Smooth muscle cell (in vitro differentiated cells): ENCODE results near the gene ZNF419. TPM values are rescaled to one million over a fixed set of nuclear protein-coding genes. Genes with fewer than 3 reads are reported as not detected.
"Not testable (repeated sequence)": the region's sequence is repeated elsewhere in the genome, so short reads cannot be mapped to it uniquely, and the experiment has no call there.

ENCODE experiments used
- DNase-seq: peaks from one replicate; lab custom pipeline; 2025; ENCODE audit not compliant: unreplicated experiment; lab: John Stamatoyannopoulos, UW
- H2AFZ ChIP-seq: fragments of 200-600 bp; sonication (generic); 2 replicates; pipeline ENCODE4 v1.6.0; 2016; ENCODE audit warnings: antibody characterized with exemption, low read depth, mild to moderate bottlenecking
- H3F3A ChIP-seq: fragments of 200-600 bp; sonication (generic); 2 replicates; pipeline ENCODE4 v1.6.0; 2017; ENCODE audit warnings: antibody characterized with exemption, low read depth
- H3K27ac ChIP-seq: fragments of 200-600 bp; sonication (generic); 2 replicates; pipeline ENCODE4 v1.5.1; 2016; ENCODE audit warnings: low read depth, mild to moderate bottlenecking
- H3K27me3 ChIP-seq: fragments of 200-600 bp; sonication (generic); 2 replicates; pipeline ENCODE4 v1.6.1; 2016; ENCODE audit warnings: low read depth, mild to moderate bottlenecking
- H3K36me3 ChIP-seq: fragments of 200-600 bp; sonication (generic); 2 replicates; pipeline ENCODE4 v1.5.1; 2016; ENCODE audit warnings: low read depth
- H3K4me1 ChIP-seq: fragments of 200-600 bp; sonication (generic); 2 replicates; pipeline ENCODE4 v1.5.1; 2016; ENCODE audit warnings: low read depth
- H3K4me2 ChIP-seq: fragments of 200-600 bp; sonication (generic); 2 replicates; pipeline ENCODE4 v1.6.0; 2016; ENCODE audit warnings: mild to moderate bottlenecking
- H3K4me3 ChIP-seq: fragments of 200-600 bp; sonication (generic); 2 replicates; pipeline ENCODE4 v1.5.1; 2016; ENCODE audit warnings: mild to moderate bottlenecking
- H3K79me2 ChIP-seq: fragments of 200-600 bp; sonication (generic); 2 replicates; pipeline ENCODE4 v1.6.0; 2016; ENCODE audit warnings: low read depth, mild to moderate bottlenecking
- H3K9ac ChIP-seq: fragments of 200-600 bp; sonication (generic); 2 replicates; pipeline ENCODE4 v1.6.0; 2016; ENCODE audit warnings: low read depth
- H3K9me3 ChIP-seq: fragments of 200-600 bp; sonication (generic); replicated peaks from 2 replicates; pipeline ENCODE4 v1.5.1; 2016; ENCODE audit warnings: low read depth
- H4K20me1 ChIP-seq: fragments of 200-600 bp; sonication (generic); 2 replicates; pipeline ENCODE4 v1.6.0; 2016; ENCODE audit warnings: low read depth
- WGBS: methylation state at CpG from one replicate; pipeline ENCODE4 v1.1.7; 2016; ENCODE audit warnings: low lambda C conversion rate; 5-methylcytosine and 5-hydroxymethylcytosine counted together
- polyA plus RNA-seq: library from polyadenylated mRNA; unstranded; fragments of >200 nt; fragmentation: Nextera tagmentation; extraction: Ambion mirVana; gene quantifications from 2 replicates; pipeline ENCODE4 v1.2.1, GENCODE V29; 2016
- total RNA-seq: library from RNA; depleted of rRNA; stranded (reverse); fragments of >200 nt; gene quantifications from 2 replicates; pipeline ENCODE4 v1.2.3, GENCODE V29; 2014
- TF ChIP-seq, protein P1 (sequence below): fragments of 200-600 bp; sonication (generic); IDR thresholded peaks from 2 replicates; pipeline ENCODE4 v1.5.1; 2017; ENCODE audit warnings: borderline replicate concordance, mild to moderate bottlenecking, antibody characterized with exemption; ENCODE audit not compliant: insufficient read depth, poor library complexity, severe bottlenecking

The ZNF419 gene
- total RNA-seq, result 11.5 and 20.5 TPM in 2 replicates
- polyA plus RNA-seq, result 9.4 and 9.8 TPM in 2 replicates

DNA sequence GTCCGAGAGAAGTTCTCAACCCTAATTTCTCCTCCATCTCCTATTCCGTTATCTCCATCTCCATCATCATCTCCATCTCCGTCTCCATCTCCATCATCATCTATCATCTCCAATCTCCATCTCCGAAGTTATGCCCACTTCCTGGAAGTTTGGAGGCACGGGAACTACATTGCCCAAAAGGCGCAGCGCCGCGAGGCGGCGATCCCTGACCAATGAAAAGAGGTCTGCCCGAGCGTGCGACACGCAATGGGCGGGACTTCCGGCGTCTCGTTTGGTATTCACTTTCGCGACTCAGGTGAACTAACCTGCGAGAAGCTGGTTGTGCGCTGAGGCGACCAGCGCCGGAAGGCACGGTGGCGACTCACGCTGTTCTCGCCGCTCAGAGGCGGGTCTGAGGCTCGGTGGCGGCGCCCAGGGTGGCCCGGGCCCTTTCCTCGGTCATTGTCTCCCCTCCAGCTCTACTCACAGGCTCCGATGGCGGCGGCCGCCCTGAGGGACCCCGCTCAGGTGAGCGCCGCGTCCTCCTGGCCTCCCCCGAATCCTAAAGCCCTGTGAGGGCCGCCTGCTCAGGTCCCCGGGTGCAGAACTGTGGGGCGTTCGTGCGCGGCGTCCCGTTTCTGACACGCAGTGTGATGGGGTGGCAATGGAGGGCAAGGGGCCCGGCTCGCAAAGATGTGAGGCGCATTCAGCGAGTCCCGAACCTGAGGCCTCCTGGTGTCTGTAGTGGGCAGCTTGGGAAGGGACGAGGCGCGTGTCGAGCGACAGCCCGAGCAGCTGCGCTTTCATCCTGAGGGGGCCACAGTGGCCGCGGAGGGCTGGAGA lies at the start of gene ZNF419:
Gene ZNF419 (plus strand): TSS at position 274 of the 822 bp plus-strand sequence. CDS start 201 bp downstream, at position 475.
- Histone ChIP-seq H3K9ac (peak within 1 kb of the TSS; percentile 86), H3K79me2 (peaks cover 18% of the 10 kb centered on the region), H3K27ac (peak within 1 kb of the TSS; percentile 48), H3K4me3 (peak within 1 kb of the TSS; percentile 98), H3K4me2 (peak within 1 kb of the TSS; percentile 94), H2AFZ (peak within 1 kb of the TSS; percentile 97)
- not testable (repeated sequence) for H3K36me3 ChIP-seq, H4K20me1 ChIP-seq, H3K27me3 ChIP-seq, H3K4me1 ChIP-seq, H3F3A ChIP-seq, H3K9me3 ChIP-seq
- DNase-seq, result peak; percentile 17
- WGBS, result 3% methylated on average over 56 of the region's 69 CpGs

DNA sequence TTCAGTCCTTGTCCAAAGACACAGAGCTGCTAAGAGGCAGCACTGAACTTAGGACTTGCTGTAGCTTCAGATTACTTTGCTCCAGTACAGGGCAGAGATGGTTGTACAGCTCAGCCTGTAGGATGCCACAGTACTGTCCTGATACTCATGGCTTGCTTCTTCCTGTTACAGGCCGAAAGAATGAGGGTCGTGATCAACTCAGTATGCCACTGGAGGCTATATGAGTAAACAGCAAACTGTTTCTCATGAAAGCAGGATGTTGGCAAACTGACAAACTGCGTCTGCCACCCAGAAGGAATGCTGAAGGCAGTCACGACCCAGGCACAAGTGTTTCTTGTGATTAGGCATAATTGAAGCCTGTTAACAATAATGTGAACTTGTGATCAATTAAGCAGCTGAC lies 49.6 kb upstream of the ZNF419 start:
- Histone ChIP-seq H2AFZ (no peak overlapping the region), H3K27ac (no peak overlapping the region), H3K27me3 (no peaks in the 10 kb centered on the region), H3K4me3 (no peak overlapping the region), H3K79me2 (peaks cover 62% of the 10 kb centered on the region), H3K9me3 (no peaks in the 10 kb centered on the region), H3K4me2 (no peak overlapping the region), H3F3A (no peaks in the 10 kb centered on the region), H3K9ac (no peak overlapping the region), H4K20me1 (peaks cover 14% of the 10 kb centered on the region), H3K4me1 (peaks cover 8% of the 10 kb centered on the region), H3K36me3 (no peaks in the 10 kb centered on the region)
- no peak for DNase-seq
- TF ChIP-seq, protein P1, sequence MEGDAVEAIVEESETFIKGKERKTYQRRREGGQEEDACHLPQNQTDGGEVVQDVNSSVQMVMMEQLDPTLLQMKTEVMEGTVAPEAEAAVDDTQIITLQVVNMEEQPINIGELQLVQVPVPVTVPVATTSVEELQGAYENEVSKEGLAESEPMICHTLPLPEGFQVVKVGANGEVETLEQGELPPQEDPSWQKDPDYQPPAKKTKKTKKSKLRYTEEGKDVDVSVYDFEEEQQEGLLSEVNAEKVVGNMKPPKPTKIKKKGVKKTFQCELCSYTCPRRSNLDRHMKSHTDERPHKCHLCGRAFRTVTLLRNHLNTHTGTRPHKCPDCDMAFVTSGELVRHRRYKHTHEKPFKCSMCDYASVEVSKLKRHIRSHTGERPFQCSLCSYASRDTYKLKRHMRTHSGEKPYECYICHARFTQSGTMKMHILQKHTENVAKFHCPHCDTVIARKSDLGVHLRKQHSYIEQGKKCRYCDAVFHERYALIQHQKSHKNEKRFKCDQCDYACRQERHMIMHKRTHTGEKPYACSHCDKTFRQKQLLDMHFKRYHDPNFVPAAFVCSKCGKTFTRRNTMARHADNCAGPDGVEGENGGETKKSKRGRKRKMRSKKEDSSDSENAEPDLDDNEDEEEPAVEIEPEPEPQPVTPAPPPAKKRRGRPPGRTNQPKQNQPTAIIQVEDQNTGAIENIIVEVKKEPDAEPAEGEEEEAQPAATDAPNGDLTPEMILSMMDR, result no peak
- 92% methylated on average over 4 of the region's 4 CpGs for WGBS

GRCh38 chr19:57438925-57439324 lies 48.6 kb upstream of the ZNF419 start:
- Histone ChIP-seq H3K36me3 (no peaks in the 10 kb centered on the region), H3K4me2 (no peak overlapping the region), H3K79me2 (peaks cover 62% of the 10 kb centered on the region), H3F3A (no peaks in the 10 kb centered on the region), H3K27me3 (no peaks in the 10 kb centered on the region), H3K9me3 (no peaks in the 10 kb centered on the region), H3K4me3 (no peak overlapping the region), H3K4me1 (peaks cover 8% of the 10 kb centered on the region), H3K27ac (no peak overlapping the region), H4K20me1 (peaks cover 14% of the 10 kb centered on the region), H2AFZ (no peak overlapping the region), H3K9ac (no peak overlapping the region)
- WGBS, result 86% methylated on average over 9 of the region's 9 CpGs
- TF ChIP-seq, protein P1, result no peak
- no peak for DNase-seq

DNA sequence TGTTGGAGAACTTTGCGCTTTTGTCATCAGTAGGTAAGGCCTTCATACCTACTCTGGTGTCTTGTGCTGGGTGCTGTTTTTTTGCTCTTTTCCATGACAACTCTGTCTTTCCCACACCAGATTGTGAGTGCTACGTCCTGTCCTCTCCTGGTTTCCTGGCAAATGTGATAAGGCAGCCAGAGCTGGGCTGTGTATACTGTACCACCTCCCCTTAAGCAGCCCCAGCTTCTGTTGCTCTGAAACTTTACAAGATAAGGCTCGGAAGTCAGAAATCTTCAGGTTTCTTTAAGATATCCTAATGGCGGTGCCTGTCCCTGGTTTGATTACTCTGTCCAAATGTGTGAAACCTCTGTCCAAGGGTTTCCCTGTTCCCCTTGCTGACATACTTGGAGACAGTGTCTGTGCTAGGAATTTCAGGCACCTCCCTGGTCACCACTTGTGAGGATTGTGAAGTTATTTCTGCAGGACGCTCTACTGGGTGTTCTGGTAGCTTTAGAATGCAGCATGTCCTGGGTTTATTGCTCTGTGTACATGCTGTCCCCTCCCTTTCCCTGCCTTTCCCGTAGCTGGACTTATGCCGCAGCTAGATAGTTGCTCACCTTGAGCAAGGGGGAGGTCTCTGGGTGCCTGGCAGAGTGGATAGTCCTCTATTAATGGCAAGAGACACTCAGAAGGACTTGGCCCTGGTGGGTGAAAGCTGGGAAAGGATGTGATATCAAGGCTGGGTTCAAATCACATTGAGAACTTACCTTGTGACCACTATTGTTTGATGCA lies 45.4 kb upstream of the ZNF419 start:
- no peak overlapping the region for H3K4me3 ChIP-seq
- peaks cover 51% of the 10 kb centered on the region for H3K79me2 ChIP-seq
- H3K9me3 ChIP-seq, result peaks cover 7% of the 10 kb centered on the region
- peaks cover 14% of the 10 kb centered on the region for H4K20me1 ChIP-seq
- H3K9ac ChIP-seq, result no peak overlapping the region
- H2AFZ ChIP-seq, result no peak overlapping the region
- WGBS, result 83% methylated on average over 7 of the region's 7 CpGs
- H3K27me3 ChIP-seq, result no peaks in the 10 kb centered on the region
- TF ChIP-seq, protein P1, result no peak
- no peak for DNase-seq
- H3K27ac ChIP-seq, result no peak overlapping the region
- H3K4me1 ChIP-seq, result no peaks in the 10 kb centered on the region
- peaks cover 14% of the 10 kb centered on the region for H3K36me3 ChIP-seq
- no peak overlapping the region for H3K4me2 ChIP-seq
- no peaks in the 10 kb centered on the region for H3F3A ChIP-seq
